Parathyroid adenoma (tissue), 2 donors: Measurements from ENCODE around the gene TEAD4.

Experiments
- H2AFZ ChIP-seq: fragments of 300-600 bp; sonication (generic); one replicate; pipeline ENCODE4 v1.7.0; 2017; ENCODE audit warnings: antibody characterized with exemption, mild to moderate bottlenecking
- H3K27ac ChIP-seq: fragments of 300-600 bp; sonication (generic); one replicate; pipeline ENCODE4 v1.7.0; 2017
- H3K27me3 ChIP-seq: fragments of 300-600 bp; sonication (generic); one replicate; pipeline ENCODE4 v1.7.0; 2017; ENCODE audit warnings: low read length; ENCODE audit not compliant: control insufficient read depth, insufficient read depth
- H3K36me3 ChIP-seq: fragments of 300-600 bp; sonication (generic); one replicate; pipeline ENCODE4 v1.7.0; 2017; ENCODE audit warnings: low read length; ENCODE audit not compliant: control insufficient read depth, insufficient read depth
- H3K4me1 ChIP-seq: fragments of 300-600 bp; sonication (generic); one replicate; pipeline ENCODE4 v1.7.0; 2017; ENCODE audit warnings: control low read depth
- H3K4me2 ChIP-seq: fragments of 300-600 bp; sonication (generic); one replicate; pipeline ENCODE4 v1.7.0; 2017; ENCODE audit warnings: low read length
- H3K4me3 ChIP-seq: fragments of 300-600 bp; sonication (generic); one replicate; pipeline ENCODE4 v1.7.0; 2017; ENCODE audit warnings: low read depth, low read length
- H3K79me2 ChIP-seq: fragments of 300-600 bp; sonication (generic); one replicate; pipeline ENCODE4 v1.7.0; 2017; ENCODE audit warnings: control low read depth
- H3K9ac ChIP-seq: fragments of 300-600 bp; sonication (generic); one replicate; pipeline ENCODE4 v1.7.0; 2017; ENCODE audit warnings: mild to moderate bottlenecking
- H3K9me3 ChIP-seq: fragments of 300-600 bp; sonication (generic); one replicate; pipeline ENCODE4 v1.7.0; 2017; ENCODE audit warnings: low read length; ENCODE audit not compliant: control insufficient read depth
- CTCF ChIP-seq: fragments of 300-600 bp; sonication (generic); IDR thresholded peaks from one replicate; pipeline ENCODE4 v1.7.0; 2017; ENCODE audit warnings: antibody characterized with exemption, mild to moderate bottlenecking
- donor health status: primary hyperparathyroidism.

The TEAD4 gene

GRCh38 chr12:3030821-3031429, 71.7 kb downstream of the TEAD4 start:
- no peak overlapping the region for H3K4me3 ChIP-seq
- H3K9me3 ChIP-seq = no peaks in the 10 kb centered on the region
- H3K27me3 ChIP-seq = no peaks in the 10 kb centered on the region
- TF ChIP-seq CTCF = no peak
- no peaks in the 10 kb centered on the region for H3K79me2 ChIP-seq
- no peak overlapping the region for H2AFZ ChIP-seq
- no peaks in the 10 kb centered on the region for H3K4me1 ChIP-seq
- no peak overlapping the region for H3K9ac ChIP-seq
- no peak overlapping the region for H3K27ac ChIP-seq
- no peaks in the 10 kb centered on the region for H3K36me3 ChIP-seq
- H3K4me2 ChIP-seq = no peak overlapping the region

GRCh38 chr12:3032161-3032560, 73.0 kb downstream of the TEAD4 start:
- Histone ChIP-seq H2AFZ (no peak overlapping the region), H3K36me3 (no peaks in the 10 kb centered on the region), H3K4me2 (no peak overlapping the region), H3K79me2 (no peaks in the 10 kb centered on the region), H3K27me3 (no peaks in the 10 kb centered on the region), H3K9ac (no peak overlapping the region), H3K4me3 (no peak overlapping the region), H3K9me3 (no peaks in the 10 kb centered on the region), H3K4me1 (no peaks in the 10 kb centered on the region), H3K27ac (no peak overlapping the region)
- TF ChIP-seq CTCF = no peak

- H3K9ac ChIP-seq = no peak overlapping the region
- no peak overlapping the region for H3K4me3 ChIP-seq
- H3K36me3 ChIP-seq = no peaks in the 10 kb centered on the region
- no peaks in the 10 kb centered on the region for H3K9me3 ChIP-seq
- no peak for TF ChIP-seq CTCF
- no peaks in the 10 kb centered on the region for H3K79me2 ChIP-seq
- no peaks in the 10 kb centered on the region for H3K27me3 ChIP-seq
- H3K4me1 ChIP-seq = no peaks in the 10 kb centered on the region
- no peak overlapping the region for H3K4me2 ChIP-seq
- H2AFZ ChIP-seq = no peak overlapping the region
- H3K27ac ChIP-seq = no peak overlapping the region
These were observed 73.8 kb downstream of the TEAD4 start for GRCh38 chr12:3032770-3033538.

GRCh38 chr12:3033539-3033867, 74.3 kb downstream of the TEAD4 start:
- TF ChIP-seq CTCF = no peak
- no peaks in the 10 kb centered on the region for H3K27me3 ChIP-seq
- H3K4me2 ChIP-seq = no peak overlapping the region
- no peaks in the 10 kb centered on the region for H3K4me1 ChIP-seq
- no peaks in the 10 kb centered on the region for H3K9me3 ChIP-seq
- no peaks in the 10 kb centered on the region for H3K36me3 ChIP-seq
- no peak overlapping the region for H2AFZ ChIP-seq
- no peak overlapping the region for H3K4me3 ChIP-seq
- H3K9ac ChIP-seq = no peak overlapping the region
- no peaks in the 10 kb centered on the region for H3K79me2 ChIP-seq
- no peak overlapping the region for H3K27ac ChIP-seq
